GM13977 (cell line): ENCODE measurements around the gene SEMA3F.

Experiments used
- DNase-seq: peaks from one replicate; pipeline ENCODE4 v3.0.0; 2012; ENCODE audit warnings: low spot score
- in situ Hi-C: fragments of 300-500 bp; cut with MboI; formaldehyde crosslinking; loops from one replicate; pipeline ENCODE4 v1.12.0; 2022; ENCODE audit warnings: low sequenced_read_pairs, low pct_unique_long_range_greater_than_20kb, mixed read lengths, inconsistent platforms; ENCODE audit not compliant: unreplicated experiment
- TF ChIP-seq, protein P1 (sequence below): IDR thresholded peaks from 2 replicates; pipeline ENCODE4 v1.5.1; 2012; ENCODE audit warnings: mild to moderate bottlenecking, control low read depth; ENCODE audit not compliant: insufficient read depth; ENCODE audit errors: extremely low read depth, missing control alignments

The SEMA3F gene

DNA sequence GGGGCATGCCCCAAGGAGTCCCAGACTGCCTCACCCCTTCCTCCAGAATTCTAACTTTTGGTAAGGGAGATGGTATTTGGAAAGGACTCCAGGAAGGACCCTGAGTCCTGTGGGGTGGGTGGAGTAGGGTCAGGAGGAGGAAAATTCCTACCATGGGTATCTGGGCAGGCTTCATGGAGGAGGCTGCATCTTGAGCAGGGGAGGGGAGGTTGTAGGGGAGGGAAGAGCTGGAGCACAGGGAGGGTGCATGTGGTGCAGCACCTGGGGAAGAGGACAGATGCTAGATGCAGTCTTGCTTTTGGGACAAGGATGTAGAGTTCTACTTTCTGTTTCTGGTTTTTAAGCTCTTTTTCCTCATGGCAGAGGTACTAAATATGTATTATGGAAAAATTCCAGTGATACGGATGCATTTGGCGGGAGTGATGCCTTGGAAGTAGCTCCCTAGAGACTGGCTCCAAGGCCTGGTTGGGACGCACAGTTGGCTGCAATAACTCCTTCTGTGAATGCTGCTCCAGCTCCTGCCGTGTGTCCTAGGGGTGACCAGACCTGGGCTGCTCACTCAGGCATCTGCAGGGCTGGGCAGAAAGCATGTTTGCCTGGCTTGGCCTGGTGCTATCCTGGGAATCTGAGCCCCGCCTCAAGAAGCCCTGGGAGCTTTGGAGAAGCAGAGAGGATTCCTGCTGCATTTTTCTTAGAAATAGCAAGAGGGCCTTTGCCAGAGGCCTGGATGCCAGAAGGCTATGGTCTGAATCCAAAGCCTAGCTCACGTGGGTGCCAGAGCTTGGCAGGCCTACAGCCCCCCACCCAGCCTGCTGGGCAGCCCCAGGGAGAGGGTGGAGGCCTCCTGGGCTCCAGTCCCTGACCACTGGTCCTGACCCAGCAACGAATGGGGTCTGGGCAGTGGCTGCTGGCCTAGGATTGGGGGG is 10.1 kb downstream of the SEMA3F start:
- TF ChIP-seq, protein P1, sequence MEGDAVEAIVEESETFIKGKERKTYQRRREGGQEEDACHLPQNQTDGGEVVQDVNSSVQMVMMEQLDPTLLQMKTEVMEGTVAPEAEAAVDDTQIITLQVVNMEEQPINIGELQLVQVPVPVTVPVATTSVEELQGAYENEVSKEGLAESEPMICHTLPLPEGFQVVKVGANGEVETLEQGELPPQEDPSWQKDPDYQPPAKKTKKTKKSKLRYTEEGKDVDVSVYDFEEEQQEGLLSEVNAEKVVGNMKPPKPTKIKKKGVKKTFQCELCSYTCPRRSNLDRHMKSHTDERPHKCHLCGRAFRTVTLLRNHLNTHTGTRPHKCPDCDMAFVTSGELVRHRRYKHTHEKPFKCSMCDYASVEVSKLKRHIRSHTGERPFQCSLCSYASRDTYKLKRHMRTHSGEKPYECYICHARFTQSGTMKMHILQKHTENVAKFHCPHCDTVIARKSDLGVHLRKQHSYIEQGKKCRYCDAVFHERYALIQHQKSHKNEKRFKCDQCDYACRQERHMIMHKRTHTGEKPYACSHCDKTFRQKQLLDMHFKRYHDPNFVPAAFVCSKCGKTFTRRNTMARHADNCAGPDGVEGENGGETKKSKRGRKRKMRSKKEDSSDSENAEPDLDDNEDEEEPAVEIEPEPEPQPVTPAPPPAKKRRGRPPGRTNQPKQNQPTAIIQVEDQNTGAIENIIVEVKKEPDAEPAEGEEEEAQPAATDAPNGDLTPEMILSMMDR = no peak
- in situ Hi-C loops = no loop called here
- DNase-seq = no peak

DNA sequence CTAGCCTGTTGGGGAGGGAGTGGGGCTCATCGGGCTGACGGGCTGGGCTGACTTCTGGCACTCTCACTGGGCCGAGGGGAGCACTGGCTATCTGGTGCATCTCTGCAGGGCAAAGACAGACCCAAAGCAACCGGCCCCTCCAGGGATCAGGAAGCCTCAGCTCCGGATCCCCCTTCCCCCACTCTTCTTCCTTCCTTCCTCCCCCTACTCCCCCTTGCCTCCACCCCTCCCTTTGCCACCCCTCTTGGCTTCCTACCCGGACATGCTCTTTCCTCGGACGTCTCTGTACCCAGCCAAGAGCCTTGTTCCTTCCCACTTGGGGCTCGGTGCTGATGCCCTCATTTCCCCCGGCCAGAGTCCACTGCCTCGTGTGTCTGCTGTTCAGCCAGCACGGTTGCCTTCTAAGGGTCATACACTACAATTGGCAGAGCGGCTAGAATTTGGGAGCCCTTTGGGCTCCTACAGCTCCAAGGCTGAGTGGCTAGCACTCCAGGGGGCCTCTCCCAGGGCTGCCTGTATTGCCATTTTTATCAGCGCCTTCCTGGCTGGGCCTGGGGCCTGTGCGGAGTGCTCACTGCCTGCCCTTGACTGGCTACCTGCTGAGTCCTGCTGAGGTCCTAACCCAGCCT is 10.9 kb downstream of the SEMA3F start:
- TF ChIP-seq, protein P1 = no peak
- DNase-seq = no peak
- in situ Hi-C loops = no loop called here

DNA sequence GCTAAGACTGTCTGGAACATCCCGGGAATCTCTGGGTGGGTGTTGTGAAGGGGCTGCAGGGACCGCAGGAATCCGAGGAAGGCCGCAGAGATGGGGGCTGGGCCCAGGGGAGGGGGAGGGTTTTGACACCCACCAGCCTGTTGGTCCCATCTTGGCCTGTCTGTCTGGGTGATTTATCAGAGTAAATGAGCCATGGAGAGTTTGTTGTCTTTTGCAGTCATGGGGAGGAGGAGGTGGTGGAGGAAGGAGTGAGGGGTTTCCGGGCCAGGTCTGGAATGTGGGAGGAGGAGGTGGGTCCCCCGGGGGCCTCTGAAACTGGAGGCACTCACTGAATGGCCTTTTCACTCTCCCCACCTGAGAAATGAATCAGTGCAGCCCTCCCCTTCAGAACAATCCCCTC is 11.5 kb downstream of the SEMA3F start:
- TF ChIP-seq, protein P1 = no peak
- no peak for DNase-seq
- in situ Hi-C loops = no loop called here

DNA sequence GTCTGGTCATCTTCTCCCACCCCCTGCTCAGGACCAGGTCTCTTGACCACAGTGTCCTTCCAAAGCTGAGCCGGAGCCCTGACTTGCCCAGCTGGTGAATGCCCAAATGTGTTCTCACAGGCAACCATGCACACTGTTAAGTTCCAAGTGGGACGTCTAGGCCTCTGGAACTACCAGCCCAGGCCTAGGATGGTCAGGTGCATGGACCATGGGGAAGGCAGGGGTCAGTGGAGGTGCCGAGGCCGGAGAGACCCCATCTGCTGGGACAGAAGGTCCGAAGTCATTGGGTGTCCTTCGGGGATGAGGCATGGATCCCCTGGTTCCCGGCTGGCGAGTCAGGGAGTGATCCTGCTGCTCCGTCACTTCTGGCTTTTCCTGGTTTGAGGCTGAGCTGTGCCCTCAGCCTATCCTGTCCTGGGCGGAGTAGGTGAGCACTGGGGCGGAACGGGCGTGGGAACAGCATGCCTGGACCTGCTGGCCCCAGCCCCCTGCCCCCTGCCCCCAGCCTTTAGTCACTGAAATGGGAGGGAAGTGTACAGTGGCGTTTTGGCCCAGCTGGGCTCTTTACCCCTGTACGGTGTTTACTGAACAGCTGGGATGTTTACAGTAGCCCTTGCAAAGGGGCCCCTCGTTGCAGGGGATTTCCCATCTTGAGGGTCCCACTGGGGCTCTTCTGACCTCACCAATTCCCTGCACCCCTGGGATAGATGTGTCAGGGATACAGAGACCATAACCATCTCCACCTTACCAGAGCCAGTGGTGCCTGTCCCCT is 12.1 kb downstream of the SEMA3F start:
- no peak for DNase-seq
- TF ChIP-seq, protein P1 = no peak
- in situ Hi-C loops = no loop called here

DNA sequence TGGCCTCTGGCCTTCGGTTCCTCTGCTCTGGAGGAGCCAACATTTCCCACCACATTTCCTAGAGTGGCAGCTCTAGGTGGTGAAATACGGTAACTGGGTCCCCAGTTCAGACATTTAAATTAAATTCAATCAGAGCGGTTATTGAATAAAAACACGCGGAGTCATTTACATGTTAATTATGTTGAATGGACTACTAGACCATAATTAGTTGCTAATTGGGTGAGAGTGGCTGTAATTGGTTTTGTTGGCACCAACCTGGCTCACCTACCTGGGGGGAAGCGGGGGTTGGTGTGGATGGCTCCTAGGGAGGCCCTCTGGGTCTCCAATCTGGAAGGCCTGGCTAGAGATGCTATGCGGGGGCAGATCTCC is 12.7 kb downstream of the SEMA3F start:
- TF ChIP-seq, protein P1 = no peak
- DNase-seq = no peak
- in situ Hi-C loops = no loop called here

DNA sequence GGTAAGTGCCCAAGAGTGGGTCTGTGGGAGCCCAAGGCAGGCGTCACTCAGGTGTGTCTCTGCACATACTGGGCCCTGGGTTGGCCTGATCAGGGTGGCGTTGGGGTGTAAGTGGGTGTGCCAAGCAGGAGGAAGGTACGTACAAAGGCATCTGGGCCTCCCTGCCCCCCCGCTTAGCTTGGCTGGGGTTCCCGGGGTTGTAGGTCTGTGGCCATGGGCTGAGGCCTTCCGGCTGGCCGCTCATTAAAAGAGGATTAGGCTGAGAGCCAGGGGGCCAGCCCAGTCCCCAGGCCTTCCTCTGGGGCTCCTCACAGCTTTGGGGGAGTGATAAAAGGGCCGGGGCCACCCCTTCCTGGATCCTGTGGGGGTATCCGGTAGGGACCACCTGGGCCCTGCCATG is 13.3 kb downstream of the SEMA3F start:
- in situ Hi-C loops = no loop called here
- TF ChIP-seq, protein P1 = no peak
- DNase-seq = no peak
